Measurements from ENCODE around the gene DHRS1. TPM values are rescaled to one million over a fixed set of nuclear protein-coding genes. Genes with fewer than 3 reads are reported as not detected.
A peak's percentile ranks its signal among the peaks of the same experiment; 100 is the strongest.

Gene DHRS1
- total and polyA plus RNA-seq, 2 donors from 2014 or later: 32.7 to 56.7 TPM

GRCh38 chr14:24261256-24261968 is 38.2 kb downstream of the DHRS1 start:
- FAIRE-seq: no peak
- Histone ChIP-seq H3K27ac (ENCODE audit: low read depth in 2 of 2, low read length in 2 of 2) (no peak overlapping the region), H3K4me3 (ENCODE audit: low read length in 3 of 3) (no peak overlapping the region), H3K4me1 (ENCODE audit: control insufficient read depth in 2 of 3, insufficient read depth in 2 of 3, low read depth in 1 of 3, low read length in 3 of 3) (peaks cover 0 to 3% (median 0%) of the 10 kb centered on the region in 3 donors), H3K9me3 (ENCODE audit: control insufficient read depth in 2 of 3, insufficient read depth in 1 of 3, low read length in 3 of 3) (no peaks in the 10 kb centered on the region), H3K36me3 (ENCODE audit: control insufficient read depth in 2 of 3, insufficient read depth in 3 of 3, low read length in 3 of 3) (no peaks in the 10 kb centered on the region), H3K9ac (ENCODE audit: low read length in 3 of 3) (no peak overlapping the region), H3K27me3 (ENCODE audit: control insufficient read depth, insufficient read depth, low read length) (no peaks in the 10 kb centered on the region)
- TF ChIP-seq CTCF (IDR thresholded peaks at IDR 0.05; ENCODE audit: borderline replicate concordance, extremely low read depth, insufficient read depth): no peak
- no peak for DNase-seq
- intact Hi-C loops (cut with DNase I): no loop called here

- H3K9me3 ChIP-seq (ENCODE audit: control insufficient read depth in 2 of 3, insufficient read depth in 1 of 3, low read length in 3 of 3): no peaks in the 10 kb centered on the region
- H3K4me1 ChIP-seq (ENCODE audit: control insufficient read depth in 2 of 3, insufficient read depth in 2 of 3, low read depth in 1 of 3, low read length in 3 of 3): peaks cover 0 to 3% (median 0%) of the 10 kb centered on the region in 3 donors
- TF ChIP-seq CTCF (IDR thresholded peaks at IDR 0.05; ENCODE audit: borderline replicate concordance, extremely low read depth, insufficient read depth): no peak
- H3K27ac ChIP-seq (ENCODE audit: low read depth in 2 of 2, low read length in 2 of 2): no peak overlapping the region
- H3K27me3 ChIP-seq (ENCODE audit: control insufficient read depth, insufficient read depth, low read length): no peaks in the 10 kb centered on the region
- H3K9ac ChIP-seq (ENCODE audit: low read length in 3 of 3): no peak overlapping the region
- no peak overlapping the region for H3K4me3 ChIP-seq (ENCODE audit: low read length in 3 of 3)
- no peak for FAIRE-seq
- H3K36me3 ChIP-seq (ENCODE audit: control insufficient read depth in 2 of 3, insufficient read depth in 3 of 3, low read length in 3 of 3): no peaks in the 10 kb centered on the region
- intact Hi-C loops (cut with DNase I): no loop called here
- no peak for DNase-seq
These were observed 38.8 kb downstream of the DHRS1 start for GRCh38 chr14:24260780-24261157.

DNA sequence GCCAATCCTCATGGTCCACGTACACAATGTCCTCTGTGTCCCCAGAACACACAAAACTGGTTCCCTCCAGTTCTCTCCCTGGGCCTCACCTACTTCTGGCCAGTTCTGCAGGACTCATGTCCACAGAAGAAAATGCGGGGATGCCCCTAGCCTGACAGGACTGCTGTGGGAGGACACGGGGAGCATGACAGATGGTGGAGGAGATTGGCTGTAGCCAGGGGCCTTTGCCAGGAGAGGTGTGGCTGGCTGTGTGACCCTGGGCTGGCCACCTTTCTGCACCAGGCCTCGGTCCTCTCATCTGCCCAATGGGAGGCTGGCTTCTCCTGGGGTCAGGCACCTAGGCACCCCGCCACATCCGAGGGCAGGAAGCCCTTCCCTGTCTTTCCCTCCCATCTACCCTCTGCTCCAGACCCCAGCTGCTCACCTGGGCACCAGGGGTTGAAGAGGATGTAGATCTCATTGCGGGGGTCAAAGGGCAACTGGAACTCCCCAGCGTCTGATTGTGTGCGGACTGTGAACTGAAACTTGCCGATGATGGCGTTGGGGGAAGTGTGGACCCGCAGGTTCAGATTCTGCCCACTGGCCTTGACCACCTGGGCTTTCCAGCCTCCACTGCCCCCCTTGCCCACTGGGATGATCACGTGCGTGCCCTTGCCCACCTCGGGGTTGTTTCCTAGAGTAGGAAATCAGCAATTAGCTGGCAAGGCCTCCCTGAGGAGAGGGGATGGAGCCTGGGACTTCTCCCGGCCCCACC is 39.4 kb downstream of the DHRS1 start:
- Histone ChIP-seq H3K9ac (ENCODE audit: low read length in 3 of 3) (no peak overlapping the region), H3K27ac (ENCODE audit: low read depth in 2 of 2, low read length in 2 of 2) (peak overlapping the region in 1 of 2 donors; percentile 18), H3K4me1 (ENCODE audit: control insufficient read depth in 2 of 3, insufficient read depth in 2 of 3, low read depth in 1 of 3, low read length in 3 of 3) (peaks cover 0 to 3% (median 0%) of the 10 kb centered on the region in 3 donors), H3K9me3 (ENCODE audit: control insufficient read depth in 2 of 3, insufficient read depth in 1 of 3, low read length in 3 of 3) (no peaks in the 10 kb centered on the region), H3K4me3 (ENCODE audit: low read length in 3 of 3) (no peak overlapping the region), H3K36me3 (ENCODE audit: control insufficient read depth in 2 of 3, insufficient read depth in 3 of 3, low read length in 3 of 3) (peaks cover 0 to 1% (median 0%) of the 10 kb centered on the region in 3 donors), H3K27me3 (ENCODE audit: control insufficient read depth, insufficient read depth, low read length) (no peaks in the 10 kb centered on the region)
- peak in 1 of 5 donors; percentile 74 for DNase-seq
- intact Hi-C loops (cut with DNase I): no loop called here
- TF ChIP-seq CTCF (IDR thresholded peaks at IDR 0.05; ENCODE audit: borderline replicate concordance, extremely low read depth, insufficient read depth): no peak
- no peak for FAIRE-seq

Data from kidney (tissue), 14 donors.